ENCODE data around the gene E4F1. TPM values are rescaled to one million over a fixed set of nuclear protein-coding genes. Genes with fewer than 3 reads are reported as not detected.

E4F1 gene
- total and polyA plus RNA-seq, 2 of the 8 experiments (the other 6 are each of a cell fraction or from before 2014, with no cell fraction given): 22.2 to 27.0 TPM

DNA sequence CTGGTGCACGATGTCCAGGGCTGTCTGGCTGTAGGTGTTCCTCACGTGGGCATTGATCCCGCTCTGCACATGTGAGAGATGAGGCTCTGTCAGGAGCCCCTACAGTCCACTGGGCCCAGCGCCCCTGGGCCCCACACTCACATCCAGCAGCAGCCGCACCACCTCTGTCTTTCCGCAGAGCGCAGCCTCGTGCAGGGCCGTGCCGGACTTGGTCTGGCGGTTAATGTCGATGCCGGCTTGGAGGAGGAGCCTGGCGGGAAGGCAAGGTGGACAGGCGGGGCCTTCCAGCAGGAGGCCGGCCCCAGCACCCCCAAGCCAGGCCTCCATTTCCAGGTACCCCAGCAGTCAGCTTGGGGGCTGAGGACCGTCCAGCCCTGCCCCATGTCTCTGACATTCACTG lies 36.2 kb upstream of the E4F1 start (continued):
- TF ChIP-seq JUN (IDR thresholded peaks at IDR 0.05; ENCODE audit: low read depth, low read length) (no peak), SP4 (IDR thresholded peaks at IDR 0.05; ENCODE audit: low read length) (no peak), SAP30 (IDR thresholded peaks at IDR 0.05; ENCODE audit: insufficient read depth, insufficient replicate concordance, low read length) (no peak)
